Hematopoietic multipotent progenitor cell treated with erythropoietin and hydrocortisone succinate and interleukin-3 and kit ligand, for 15 days (in vitro differentiated cells): ENCODE data around the gene SLC13A3.
A peak's percentile ranks its signal among the peaks of the same experiment; 100 is the strongest.

Experiments
- DNase-seq: peaks from one replicate; pipeline ENCODE4 v3.0.0-alpha.2; 2015; ENCODE audit warnings: low spot score

The SLC13A3 gene

DNA sequence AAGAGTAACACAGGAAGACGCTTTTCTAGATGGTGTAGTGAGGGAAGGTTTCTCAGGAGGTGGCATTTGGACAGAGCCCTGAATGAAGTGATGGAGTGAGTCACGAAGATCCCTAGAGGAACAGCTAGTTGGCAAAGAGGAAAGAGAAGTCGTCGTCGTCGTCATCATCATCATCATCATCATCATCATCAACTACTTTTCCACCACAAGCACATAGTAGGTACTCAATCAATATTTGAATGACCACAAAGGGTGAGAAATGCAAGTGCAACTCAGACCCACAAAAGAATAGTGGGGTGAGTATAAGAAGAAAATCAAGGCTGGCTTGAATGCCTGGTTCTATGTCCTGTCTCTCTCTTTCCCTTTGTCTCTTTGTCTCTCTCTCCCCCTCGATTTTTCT, 72.5 kb downstream of the SLC13A3 start:
- no peak for DNase-seq

DNA sequence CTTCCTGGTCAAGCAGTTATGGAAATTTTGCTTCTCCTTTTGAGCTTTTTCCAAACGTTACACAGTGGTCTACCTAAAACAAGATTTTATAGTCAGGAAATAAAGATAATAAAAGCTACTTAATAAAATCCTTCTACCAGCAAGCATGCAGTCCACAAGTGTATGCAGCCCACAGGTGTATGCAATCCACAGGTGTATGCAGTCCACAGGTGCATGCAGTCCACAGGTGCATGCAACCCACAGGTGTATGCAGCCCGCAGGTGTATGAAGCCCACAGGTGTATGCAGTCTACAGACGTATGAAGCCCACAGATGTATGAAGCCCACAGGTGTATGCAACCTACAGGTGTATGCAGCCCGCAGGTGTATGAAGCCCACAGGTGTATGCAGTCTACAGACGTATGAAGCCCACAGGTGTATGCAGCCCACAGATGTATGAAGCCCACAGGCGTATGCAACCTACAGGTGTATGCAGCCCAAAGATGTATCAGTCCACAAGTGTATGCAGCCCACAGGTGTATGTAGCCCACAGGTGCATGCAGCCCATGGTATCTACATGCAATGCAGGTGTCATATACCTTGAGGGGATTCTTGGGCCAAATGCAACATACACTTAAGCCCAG, 74.4 kb downstream of the SLC13A3 start:
- no peak for DNase-seq

DNA sequence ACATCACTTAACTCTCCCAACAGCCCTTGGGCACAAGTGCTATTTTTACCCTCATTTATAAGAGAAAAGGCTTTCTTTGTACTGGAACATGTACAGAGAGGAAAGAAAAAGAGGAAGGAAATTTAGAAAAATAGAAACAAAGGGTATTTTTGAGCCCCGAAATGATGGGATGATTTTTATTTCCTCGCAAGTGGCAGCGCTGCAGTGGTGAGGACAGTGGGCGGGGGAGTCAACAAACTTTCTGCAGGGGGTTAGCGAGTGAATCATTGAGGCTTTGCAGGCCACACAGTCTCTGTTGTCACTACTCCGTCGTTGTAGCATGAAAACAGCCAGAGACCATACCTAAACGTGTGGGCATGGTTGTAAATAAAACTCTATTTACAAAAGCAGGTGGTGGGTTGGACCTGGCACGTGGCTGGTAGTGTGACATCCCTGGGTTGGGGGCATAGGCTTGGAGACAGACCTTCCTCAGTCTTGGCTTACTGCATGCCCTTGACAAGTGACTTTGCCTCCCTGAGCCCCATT, 75.3 kb downstream of the SLC13A3 start:
- DNase-seq, result no peak

DNA sequence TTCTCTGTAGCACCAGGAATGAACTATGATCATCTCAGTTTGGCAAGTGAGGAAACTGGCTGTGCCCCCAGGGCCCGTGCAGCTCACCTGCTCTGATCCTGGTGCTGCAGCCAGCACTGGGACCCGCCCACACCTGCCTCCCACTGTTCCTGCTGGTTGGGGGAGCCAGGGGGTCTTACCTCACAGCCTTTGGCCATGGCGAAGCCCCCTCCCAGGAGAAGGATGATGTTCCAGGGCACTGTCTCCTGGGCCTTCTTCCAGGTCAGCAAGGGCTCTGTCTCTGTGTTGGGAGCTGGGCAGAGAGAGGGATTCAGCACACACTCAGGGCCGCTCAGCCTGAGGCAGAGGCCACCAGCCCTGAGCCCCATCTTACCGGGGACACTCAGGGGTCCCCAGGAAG, 75.9 kb downstream of the SLC13A3 start:
- no peak for DNase-seq

DNA sequence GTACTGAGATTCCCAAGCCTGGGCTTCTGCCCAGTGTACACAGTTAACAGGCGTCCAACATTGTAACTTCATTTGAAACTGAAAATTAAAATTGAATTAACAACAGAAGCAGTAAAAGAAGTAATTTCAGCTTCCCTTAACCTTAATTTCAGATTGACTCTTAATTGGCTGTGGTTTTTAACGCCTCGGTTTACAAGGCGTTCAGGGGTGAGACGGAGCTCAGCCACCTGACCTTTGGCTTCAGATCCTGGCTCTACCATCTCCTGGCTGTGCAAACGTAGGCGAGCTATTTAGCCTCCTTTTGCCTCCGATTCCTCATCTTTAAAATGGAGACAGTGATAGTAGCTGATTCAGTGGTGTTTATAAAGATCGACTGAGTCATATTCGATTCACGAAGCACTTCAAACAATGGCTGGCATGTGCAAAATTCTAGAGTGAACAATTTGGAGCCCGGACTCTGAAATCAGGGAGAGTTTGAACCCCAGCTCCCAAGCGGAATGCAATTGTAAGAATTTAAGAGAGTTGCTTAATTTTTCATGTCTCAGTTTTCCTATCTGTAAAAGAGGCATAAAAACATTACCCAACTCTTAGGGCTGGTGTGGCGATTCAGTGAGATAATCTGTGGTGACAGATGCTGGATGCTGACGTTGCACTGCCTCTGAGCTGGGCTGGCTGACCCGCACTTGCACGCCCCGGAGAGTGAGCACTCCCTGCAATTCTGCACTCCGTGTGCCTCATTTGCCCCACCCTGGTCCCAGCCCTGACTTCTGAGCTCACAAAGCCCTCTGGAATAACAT, 77.3 kb downstream of the SLC13A3 start:
- DNase-seq, result peak; percentile 41

DNA sequence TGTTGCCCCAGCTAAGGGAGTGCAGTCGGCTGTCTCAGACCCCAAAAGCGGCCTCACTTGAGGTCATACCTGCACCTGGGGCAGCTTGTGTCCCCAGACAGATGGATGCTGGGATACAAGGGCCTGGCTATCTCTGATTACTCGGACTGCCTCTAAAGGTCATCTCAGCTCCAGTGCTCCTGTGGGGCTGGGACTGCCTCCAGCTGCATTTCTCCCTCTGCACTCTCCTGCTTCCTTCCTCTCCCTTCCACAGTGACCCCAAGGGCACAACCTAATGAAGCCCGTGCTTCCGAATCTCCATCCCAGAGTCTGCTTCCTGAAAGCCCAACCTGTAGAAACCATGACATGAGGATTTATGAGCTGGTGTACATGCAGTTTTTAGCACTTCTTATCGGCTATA, 78.0 kb downstream of the SLC13A3 start:
- no peak for DNase-seq

DNA sequence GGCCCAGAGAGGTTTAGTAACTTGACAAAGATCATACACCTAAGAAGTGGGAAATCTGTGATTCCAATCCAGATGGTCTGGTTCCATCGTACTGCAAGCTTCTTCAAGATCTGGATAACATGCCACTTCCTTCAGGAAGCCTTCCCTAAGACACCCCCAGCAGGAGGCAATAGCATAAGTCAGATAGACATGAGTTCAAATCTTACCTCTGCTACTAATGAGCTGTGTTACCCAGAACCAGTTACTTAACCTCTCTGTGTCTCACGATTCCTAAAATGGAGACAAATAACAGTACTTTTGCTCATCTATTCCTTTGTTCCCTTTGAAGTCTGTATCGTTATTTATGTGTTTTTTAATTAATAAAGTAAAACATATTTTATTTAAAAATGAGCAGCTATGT, 78.5 kb downstream of the SLC13A3 start:
- no peak for DNase-seq

DNA sequence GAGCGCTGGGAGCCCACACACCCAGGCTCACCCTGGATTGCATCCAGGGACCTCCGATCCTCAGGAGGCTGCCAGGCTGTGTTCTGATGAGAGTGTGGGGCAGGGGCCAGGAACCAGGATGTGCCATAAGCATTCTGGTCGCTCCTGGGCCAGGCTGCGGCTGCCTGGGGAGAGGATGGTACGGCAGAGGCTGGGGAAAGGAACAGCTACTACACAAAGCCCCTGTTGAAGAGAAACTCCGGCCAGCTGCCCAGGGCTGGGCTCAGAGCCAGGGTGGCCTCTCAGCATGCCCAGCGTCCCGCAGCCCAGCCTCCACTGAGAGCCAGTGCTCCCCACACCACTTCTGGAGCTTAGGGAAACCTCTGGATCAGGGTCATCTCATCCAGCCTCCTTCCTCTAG, 79.1 kb downstream of the SLC13A3 start:
- DNase-seq, result no peak

DNA sequence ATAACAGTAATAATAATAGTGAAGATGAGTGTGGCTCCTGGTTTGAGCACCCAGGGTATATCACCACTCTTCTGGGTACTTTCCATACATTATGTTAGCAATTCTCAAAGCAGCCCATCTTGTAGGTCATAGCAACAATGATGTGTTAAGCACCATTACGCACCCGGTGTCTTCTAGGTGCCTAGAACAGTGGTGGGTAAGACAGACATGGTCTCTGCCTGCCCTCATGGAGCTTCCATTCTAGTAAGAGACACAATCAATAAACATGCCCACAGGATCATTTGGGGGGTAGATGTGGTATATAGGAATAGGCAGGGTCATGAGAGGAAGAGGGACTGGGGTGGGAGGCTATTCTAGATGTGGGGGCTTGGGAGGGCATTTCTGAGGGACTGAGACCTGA, 79.8 kb downstream of the SLC13A3 start:
- DNase-seq, result no peak

DNA sequence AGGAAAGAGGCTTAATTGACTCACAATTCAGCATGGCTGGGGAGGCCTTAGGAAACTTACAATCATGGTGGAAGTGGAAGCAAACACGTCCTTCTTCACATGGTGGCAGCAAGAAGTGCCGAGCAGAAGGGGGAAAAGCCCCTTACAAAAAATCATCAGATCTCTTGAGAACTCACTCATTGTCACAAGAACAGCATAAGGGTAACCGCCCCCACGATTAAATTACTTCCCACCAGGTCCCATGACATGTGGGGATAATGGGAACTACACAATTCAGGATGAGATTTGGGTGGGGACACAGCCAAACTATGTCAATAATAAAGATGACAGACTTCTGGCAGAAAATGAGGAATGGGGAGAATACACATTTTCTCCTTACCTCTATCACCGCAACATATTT, 80.3 kb downstream of the SLC13A3 start:
- DNase-seq, result no peak

DNA sequence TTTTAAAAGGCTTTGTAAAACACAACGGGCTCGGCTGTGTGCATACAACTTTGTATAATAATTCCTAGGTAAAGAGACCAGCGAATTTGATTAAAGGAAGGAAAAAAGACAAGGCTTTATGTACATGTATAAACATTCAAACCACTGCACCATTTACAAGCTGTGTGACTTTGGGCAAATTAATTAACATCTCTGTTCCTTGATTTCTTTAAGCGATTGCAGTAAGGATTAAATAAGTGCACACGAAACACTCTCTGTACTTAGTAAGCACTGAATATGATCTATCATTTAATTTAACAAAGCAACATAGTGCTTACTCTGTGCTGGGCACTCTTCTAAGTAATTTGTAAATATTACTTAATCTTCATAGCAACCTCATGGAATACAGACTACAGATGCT, 81.3 kb downstream of the SLC13A3 start:
- DNase-seq, result no peak

DNA sequence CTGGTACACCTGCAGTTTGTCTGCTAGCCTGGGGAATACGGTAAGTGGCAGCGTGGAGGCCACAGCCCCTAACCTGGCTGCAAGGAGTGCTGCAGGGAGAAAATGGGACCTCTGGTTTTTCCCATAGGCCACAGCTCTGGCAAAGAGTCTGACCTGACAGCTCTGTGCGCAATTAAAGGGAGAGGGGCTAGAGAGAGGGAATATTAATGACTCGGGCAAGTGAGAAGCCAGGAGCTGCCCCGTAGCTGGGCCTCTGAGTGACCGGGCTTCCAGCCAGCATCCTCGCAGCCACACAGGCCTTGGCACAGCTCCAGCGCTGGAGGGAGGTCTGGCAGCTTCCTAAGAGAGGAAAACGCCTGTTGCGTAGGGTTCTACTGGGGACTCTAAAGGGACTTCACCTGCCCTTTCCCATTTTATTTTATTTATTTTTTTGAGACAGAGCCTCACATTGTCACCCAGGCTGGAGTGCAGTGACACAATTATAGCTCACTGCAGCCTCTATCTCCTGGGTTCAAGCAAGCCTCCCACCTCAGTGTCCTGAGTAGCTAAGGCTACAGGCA, 82.6 kb downstream of the SLC13A3 start:
- DNase-seq, result peak; percentile 67

DNA sequence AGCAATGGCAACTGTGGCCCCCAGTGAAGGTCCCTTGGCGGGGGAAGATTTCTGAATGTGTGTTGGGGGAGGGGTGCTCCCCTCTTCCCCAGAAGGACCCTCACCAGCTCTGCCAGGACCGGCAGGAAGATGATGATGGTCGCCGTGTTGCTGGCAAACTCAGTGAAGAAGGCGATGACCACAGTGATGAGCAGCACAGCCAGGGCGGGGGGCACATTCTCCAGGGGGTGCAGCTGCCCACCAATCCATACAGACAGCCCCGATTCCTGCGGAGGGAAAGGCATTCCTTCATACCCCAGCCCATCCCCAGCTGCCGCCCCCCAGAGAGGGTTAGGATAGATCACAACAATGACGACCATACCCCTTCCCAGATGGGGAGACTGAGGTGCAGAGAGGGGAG, 85.1 kb downstream of the SLC13A3 start:
- no peak for DNase-seq

DNA sequence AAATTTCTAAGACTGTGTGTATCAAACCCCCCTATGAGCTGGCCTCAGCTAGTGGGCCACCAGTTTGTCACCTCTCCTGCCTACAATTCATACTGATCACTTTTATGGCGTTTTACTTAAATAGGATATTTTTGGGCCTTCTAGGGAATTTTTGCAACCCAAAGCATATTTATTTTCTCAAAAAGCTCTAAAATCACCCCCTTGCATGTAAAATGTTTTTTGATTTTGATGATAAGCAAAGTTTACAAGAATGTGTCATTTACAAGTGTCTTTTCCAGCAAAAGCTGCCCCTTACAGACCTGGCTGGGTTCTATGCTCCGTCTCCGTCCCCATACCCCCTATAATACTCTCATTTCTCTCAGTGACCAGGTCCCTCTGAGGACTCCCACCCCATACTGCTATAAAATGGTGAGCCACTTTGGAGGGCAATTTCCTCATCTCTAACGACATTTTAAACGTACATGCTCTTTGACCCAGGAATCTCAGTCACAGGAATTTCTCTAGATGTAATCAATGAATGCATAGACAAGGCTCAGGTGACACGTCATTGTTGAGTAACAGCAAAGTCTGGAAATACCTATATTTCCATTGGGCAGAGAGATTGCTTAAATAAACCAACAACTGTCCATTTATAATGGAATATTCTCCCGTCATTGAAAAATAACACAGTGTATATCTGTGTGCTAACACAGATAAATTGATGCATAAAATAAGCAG, 86.9 kb downstream of the SLC13A3 start:
- no peak for DNase-seq

DNA sequence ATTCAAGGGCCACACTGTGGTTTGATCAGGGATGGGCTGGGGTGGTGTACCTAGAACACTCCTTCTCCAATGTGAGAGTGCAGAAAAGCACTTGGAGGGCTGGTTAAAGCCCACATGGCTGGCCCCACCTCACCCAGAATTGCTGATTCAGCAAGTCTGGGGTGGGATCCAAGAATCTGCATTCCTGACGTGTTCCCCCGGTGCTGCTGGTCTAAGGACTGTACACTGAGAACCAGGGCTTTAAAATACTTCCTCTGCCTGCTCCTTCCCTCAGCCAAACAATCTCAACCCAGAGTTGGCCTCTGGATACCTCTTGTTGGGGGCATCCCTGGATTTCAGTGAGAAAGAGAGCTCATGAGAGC, 87.4 kb downstream of the SLC13A3 start:
- peak; percentile 22 for DNase-seq

DNA sequence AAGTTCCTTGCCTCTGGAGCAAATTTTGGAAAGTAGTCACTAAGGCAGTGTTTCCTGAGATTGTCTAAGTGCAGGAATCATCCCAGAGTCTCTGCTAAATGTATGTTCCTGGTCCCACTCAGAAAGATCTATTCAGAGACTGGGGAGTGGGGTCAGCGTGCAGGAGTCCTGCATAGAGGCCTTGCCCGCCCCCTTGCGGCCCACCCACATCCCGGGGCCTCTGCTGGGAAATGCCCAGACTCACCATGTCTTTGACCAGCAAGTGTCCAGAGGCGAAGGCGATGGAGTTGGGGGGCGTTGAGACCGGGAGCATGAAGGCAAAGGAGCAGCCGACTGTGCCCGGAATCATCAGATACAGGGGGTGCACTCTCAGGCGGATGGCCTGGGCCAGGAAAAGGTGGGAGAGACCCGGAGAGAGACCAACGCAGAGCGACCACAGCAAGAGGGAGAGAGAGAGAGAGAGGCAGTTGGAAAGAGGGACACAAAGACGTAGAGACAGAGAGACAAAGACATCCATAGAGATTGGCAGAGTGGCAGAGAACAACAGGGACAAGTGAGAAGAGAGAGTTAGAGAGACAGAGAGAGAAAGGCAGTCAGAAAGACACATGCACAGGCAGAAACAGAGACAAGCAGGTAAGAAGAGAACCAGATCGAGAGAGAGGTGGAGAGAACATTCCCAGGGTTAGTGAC, 87.9 kb downstream of the SLC13A3 start:
- DNase-seq, result no peak

DNA sequence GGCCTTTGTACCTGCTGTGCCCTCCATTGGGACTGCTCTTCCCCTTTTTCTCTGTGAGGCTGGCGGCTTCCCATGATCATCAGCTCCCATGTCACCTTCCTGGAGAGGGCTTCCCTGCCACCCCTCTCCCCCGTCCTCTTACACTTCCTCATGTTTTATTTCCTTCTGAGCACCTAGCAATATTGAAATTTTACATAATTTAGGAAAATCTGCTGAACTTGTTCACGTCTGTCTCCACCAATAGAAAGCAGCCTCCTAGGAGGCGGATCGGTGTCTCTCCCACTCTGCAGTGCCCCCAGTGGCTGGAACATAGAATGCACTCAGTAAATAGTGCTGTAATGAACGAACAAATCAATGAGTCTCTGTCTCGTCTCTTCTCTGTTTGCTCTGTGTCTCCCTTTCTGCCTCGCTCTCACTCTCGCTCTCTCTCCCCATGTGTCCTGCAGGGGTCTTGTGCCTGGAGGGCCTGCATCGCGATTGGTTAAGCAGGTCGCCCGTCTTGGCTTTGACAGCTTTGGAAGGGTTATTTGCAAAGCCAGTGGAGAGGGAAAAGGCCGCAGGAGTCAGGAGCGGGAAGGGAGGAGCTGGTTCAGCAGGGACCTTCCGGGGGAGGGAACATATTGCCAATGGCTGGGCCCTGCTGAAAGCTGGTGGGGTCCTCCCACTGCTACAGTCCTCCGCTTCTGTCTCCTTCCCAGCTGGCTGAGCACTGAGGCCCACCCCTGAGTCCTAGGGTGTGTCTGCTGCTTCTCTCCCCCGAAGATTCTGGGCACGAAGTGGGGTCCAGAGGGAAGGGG, 88.7 kb downstream of the SLC13A3 start:
- DNase-seq, result peak; percentile 60

DNA sequence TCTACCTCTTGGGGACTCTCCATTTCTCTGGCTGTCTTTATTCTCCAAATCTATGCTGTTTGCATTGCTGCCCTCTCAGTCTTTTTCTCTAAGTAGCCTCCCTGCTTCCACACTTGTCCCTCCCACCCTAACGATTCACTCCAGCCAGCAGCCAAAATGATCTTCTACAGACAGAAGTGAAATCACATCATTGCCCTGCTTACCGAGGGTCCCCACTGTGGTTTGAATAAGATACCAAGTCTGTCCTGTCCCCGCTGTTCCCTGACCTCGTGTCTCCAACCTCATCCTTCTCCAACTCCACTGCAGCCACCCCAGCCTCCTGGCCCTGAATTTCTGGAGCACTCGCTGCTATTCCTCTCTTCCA, 89.3 kb downstream of the SLC13A3 start:
- no peak for DNase-seq

DNA sequence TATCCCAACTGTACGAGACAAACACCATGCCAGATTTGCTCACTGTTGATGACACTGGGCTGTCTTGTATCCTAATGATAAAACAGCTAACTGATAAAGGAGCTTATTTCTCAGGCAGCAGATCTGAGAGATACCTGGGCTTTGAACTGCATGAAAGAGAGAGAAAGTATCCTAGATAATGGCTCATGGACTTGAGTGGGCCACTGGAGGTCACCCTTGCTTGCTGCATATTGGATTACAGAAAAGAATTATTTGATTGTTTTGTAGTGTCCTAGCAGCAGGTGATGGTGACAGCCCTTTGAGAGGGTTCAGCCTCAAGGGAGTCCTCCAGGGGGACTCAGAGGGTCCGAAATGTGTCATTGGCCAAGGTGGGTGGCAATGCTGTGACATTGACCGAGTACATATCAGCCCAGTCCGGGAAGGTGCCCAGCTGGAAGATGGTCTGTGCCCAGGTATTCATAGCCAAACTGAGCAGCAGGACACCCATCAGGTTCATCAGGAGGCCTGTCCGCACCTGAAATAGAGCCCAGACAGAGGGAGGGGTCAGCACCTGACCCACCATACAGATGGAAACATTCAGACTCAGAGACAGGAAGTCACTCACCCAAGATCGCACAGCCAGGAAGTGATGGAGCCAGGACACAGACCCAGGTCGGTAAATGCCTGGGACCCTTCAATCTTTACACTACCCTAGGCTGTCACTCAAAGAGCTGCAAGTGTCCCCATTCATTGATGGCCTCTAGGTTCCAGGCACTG, 91.4 kb downstream of the SLC13A3 start:
- no peak for DNase-seq

DNA sequence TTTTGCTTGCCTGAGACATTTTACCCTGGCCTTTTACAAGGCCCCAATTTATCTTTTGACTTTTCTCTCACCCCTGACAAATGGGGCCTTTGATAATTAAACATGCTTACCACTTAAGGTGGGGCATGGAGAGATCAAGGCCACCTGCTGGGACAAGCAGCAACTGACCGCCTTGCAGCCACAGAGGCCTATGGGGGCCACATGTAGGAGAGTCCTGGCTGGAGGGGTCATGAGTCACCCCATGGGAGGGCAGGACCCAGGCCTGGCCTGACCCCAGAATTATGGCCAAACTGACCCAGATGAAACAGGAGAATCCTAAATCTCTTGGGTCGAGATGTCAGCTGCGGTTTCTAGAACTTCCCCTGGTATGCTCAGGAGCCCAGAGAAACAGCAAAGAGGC, 92.3 kb downstream of the SLC13A3 start:
- DNase-seq, result no peak

DNA sequence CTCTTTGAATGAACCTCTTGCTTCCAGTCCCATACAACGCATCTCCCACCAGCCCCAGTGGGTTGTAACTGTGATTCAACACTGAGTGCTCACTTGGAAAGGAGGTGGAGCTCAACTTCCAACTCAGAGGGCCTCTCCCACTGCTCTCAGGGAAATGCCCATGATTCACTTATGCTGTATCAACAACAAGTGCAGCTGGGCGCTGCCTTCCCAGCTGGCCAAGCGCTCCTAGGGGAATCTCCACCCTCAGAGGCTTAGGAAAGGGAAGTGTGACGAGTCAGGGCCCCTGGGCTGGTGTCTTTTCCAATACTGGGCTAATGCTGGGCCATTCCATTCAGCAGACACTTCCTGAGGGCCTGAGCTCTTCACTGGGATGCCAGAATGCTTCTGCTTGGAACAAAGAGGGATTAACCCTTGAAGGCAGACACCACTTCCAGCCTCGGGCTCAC, 92.7 kb downstream of the SLC13A3 start:
- no peak for DNase-seq
